ENCODE results near the gene BRCC3.

- TF ChIP-seq, protein P1, sequence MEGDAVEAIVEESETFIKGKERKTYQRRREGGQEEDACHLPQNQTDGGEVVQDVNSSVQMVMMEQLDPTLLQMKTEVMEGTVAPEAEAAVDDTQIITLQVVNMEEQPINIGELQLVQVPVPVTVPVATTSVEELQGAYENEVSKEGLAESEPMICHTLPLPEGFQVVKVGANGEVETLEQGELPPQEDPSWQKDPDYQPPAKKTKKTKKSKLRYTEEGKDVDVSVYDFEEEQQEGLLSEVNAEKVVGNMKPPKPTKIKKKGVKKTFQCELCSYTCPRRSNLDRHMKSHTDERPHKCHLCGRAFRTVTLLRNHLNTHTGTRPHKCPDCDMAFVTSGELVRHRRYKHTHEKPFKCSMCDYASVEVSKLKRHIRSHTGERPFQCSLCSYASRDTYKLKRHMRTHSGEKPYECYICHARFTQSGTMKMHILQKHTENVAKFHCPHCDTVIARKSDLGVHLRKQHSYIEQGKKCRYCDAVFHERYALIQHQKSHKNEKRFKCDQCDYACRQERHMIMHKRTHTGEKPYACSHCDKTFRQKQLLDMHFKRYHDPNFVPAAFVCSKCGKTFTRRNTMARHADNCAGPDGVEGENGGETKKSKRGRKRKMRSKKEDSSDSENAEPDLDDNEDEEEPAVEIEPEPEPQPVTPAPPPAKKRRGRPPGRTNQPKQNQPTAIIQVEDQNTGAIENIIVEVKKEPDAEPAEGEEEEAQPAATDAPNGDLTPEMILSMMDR (IDR thresholded peaks at IDR 0.05): no peak
- TF ChIP-seq ZFX (IDR thresholded peaks at IDR 0.05; ENCODE audit: borderline replicate concordance): no peak
Measured at GRCh38 chrX:155127940-155128339, 56.6 kb downstream of the BRCC3 start.

All from 22Rv1 (cell line).